Kidney epithelial cell (primary cell): ENCODE results near the gene HHAT. TPM values are rescaled to one million over a fixed set of nuclear protein-coding genes. Genes with fewer than 3 reads are reported as not detected.

Source experiments
- DNase-seq: peaks from one replicate; pipeline ENCODE4 v3.0.0-alpha.2; 2010; ENCODE audit warnings: low read depth
- H3K27me3 ChIP-seq: 2 replicates; pipeline ENCODE4 v1.6.0; 2011; ENCODE audit warnings: low read length; ENCODE audit not compliant: control insufficient read depth, insufficient read depth
- H3K36me3 ChIP-seq: 2 replicates; pipeline ENCODE4 v1.5.1; 2011; ENCODE audit warnings: low read length; ENCODE audit not compliant: control insufficient read depth, insufficient read depth
- H3K4me3 ChIP-seq: 2 replicates; pipeline ENCODE4 v1.5.1; 2011; ENCODE audit warnings: low read depth, mild to moderate bottlenecking, control low read depth, low read length
- total RNA-seq: library from RNA; depleted of rRNA; stranded (reverse); fragments of >200 nt; gene quantifications from 2 replicates; pipeline ENCODE4 v1.2.3, GENCODE V29; 2015
- TF ChIP-seq, protein P1 (sequence below): IDR thresholded peaks from 2 replicates; pipeline ENCODE4 v1.5.1; 2011; ENCODE audit warnings: mild to moderate bottlenecking, moderate library complexity, low read length, control low read depth, inconsistent platforms; ENCODE audit not compliant: insufficient read depth, poor library complexity, severe bottlenecking

The HHAT gene
- total RNA-seq, 1 donor from 2014 or later: 15.0 TPM

GRCh38 chr1:210626341-210626740 is 297.6 kb downstream of the HHAT start:
- TF ChIP-seq, protein P1, sequence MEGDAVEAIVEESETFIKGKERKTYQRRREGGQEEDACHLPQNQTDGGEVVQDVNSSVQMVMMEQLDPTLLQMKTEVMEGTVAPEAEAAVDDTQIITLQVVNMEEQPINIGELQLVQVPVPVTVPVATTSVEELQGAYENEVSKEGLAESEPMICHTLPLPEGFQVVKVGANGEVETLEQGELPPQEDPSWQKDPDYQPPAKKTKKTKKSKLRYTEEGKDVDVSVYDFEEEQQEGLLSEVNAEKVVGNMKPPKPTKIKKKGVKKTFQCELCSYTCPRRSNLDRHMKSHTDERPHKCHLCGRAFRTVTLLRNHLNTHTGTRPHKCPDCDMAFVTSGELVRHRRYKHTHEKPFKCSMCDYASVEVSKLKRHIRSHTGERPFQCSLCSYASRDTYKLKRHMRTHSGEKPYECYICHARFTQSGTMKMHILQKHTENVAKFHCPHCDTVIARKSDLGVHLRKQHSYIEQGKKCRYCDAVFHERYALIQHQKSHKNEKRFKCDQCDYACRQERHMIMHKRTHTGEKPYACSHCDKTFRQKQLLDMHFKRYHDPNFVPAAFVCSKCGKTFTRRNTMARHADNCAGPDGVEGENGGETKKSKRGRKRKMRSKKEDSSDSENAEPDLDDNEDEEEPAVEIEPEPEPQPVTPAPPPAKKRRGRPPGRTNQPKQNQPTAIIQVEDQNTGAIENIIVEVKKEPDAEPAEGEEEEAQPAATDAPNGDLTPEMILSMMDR: no peak
- DNase-seq: no peak

GRCh38 chr1:210627755-210628154 is 299.1 kb downstream of the HHAT start:
- DNase-seq: no peak
- TF ChIP-seq, protein P1: no peak

More at GRCh38 chr1:210626341-210626740, 297.6 kb downstream of the HHAT start:
- Histone ChIP-seq H3K36me3 (no peaks in the 10 kb centered on the region), H3K4me3 (no peak overlapping the region), H3K27me3 (no peaks in the 10 kb centered on the region)

DNA sequence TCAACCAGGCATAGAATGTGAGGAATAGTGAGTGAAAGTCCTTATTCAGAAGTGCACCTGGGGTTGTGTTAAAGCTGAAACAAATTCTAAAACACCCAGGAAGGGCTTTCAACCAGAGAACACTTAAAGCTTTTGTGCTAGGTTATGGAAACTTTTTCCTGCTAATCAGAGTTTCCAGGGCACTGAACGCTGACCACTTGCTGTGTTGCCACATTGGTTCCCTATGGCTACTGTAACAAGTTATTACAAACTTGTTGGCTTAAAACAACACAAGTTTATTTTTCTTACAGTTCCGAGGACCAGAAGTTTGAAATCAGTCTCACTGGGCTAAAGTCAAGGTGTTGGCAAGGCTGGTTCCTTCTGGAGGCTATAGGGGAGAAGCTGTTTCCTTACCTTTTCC is 300.6 kb downstream of the HHAT start:
- no peak for DNase-seq
- no peaks in the 10 kb centered on the region for H3K36me3 ChIP-seq
- no peak overlapping the region for H3K4me3 ChIP-seq
- TF ChIP-seq, protein P1: no peak
- H3K27me3 ChIP-seq: no peaks in the 10 kb centered on the region

More at GRCh38 chr1:210627755-210628154, 299.1 kb downstream of the HHAT start:
- no peaks in the 10 kb centered on the region for H3K36me3 ChIP-seq
- no peaks in the 10 kb centered on the region for H3K27me3 ChIP-seq
- no peak overlapping the region for H3K4me3 ChIP-seq

GRCh38 chr1:210631399-210631798 is 302.7 kb downstream of the HHAT start:
- Histone ChIP-seq H3K36me3 (no peaks in the 10 kb centered on the region), H3K4me3 (no peak overlapping the region), H3K27me3 (no peaks in the 10 kb centered on the region)
- DNase-seq: no peak
- TF ChIP-seq, protein P1: no peak

DNA sequence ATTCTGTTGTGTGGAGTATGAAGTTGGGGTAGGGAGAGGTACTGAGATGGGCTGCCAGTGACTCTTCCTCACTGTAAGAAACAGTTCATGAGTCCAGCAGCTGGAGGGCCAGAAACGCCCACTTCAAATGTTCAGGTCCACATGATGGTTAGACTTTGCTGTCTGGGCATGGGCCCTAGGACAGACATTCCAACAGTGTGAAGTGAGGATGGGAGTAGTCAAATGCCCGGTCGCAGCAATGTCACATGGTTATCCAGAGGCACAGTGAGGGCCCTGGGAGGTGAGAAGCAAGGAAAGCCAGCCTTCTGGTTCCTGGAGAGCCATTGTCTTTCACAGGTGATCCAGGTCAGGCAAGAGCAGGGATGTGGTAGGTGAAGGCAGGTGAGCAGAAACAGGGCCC is 304.4 kb downstream of the HHAT start:
- Histone ChIP-seq H3K36me3 (no peaks in the 10 kb centered on the region), H3K4me3 (no peak overlapping the region), H3K27me3 (no peaks in the 10 kb centered on the region)
- DNase-seq: no peak
- TF ChIP-seq, protein P1: no peak

GRCh38 chr1:210633636-210634035 is 304.9 kb downstream of the HHAT start:
- no peak for DNase-seq
- Histone ChIP-seq H3K4me3 (no peak overlapping the region), H3K36me3 (no peaks in the 10 kb centered on the region), H3K27me3 (no peaks in the 10 kb centered on the region)
- TF ChIP-seq, protein P1: no peak
